Vagina (tissue), 2 donors: ENCODE data around the gene ZDHHC1. TPM values are rescaled to one million over a fixed set of nuclear protein-coding genes. Genes with fewer than 3 reads are reported as not detected.

Experiments used
- DNase-seq, 2 donors: peaks; one replicate each; pipeline ENCODE4 v3.0.0-alpha.2; 2017; ENCODE audit errors: extremely low spot score in 2 of 2
- H3K27ac ChIP-seq: fragments of 200-600 bp; sonication (generic); one replicate; pipeline ENCODE4 v1.5.1; 2019
- H3K27me3 ChIP-seq: fragments of 200-600 bp; sonication (generic); one replicate; pipeline ENCODE4 v1.5.1; 2019
- H3K36me3 ChIP-seq, 2 donors: fragments of 200-600 bp; sonication (generic); one replicate each; pipeline ENCODE4 v1.5.1; 2017 to 2019
- H3K4me1 ChIP-seq: fragments of 200-600 bp; sonication (generic); one replicate; pipeline ENCODE4 v1.5.1; 2019
- H3K4me3 ChIP-seq, 2 donors: fragments of 200-600 bp; sonication (generic); 1 replicate in 1 of 2; 2 replicates in 1 of 2; pipeline ENCODE4 v1.5.1; 2016 to 2019
- H3K9me3 ChIP-seq: fragments of 200-600 bp; sonication (generic); one replicate; pipeline ENCODE4 v1.5.1; 2019
- CTCF ChIP-seq, 3 experiments: fragments of 450-650 bp in 2 of 3; fragments of 200-600 bp in 1 of 3; sonication (generic) in 1 of 3; IDR thresholded peaks; one replicate each; pipeline ENCODE4 v1.5.1; 2017 to 2019; ENCODE audit warnings: antibody characterized with exemption in 3 of 3, mild to moderate bottlenecking in 2 of 3, moderate library complexity in 2 of 3
- POLR2A ChIP-seq, 2 donors: fragments of 450-650 bp; IDR thresholded peaks; one replicate each; pipeline ENCODE4 v1.6.1; 2017; ENCODE audit warnings: antibody characterized with exemption in 2 of 2, mild to moderate bottlenecking in 2 of 2, moderate library complexity in 2 of 2
- POLR2AphosphoS5 ChIP-seq, 2 donors: sonication (generic); formaldehyde crosslinking; IDR thresholded peaks; one replicate each; pipeline ENCODE4 v1.9.0; 2017; ENCODE audit warnings: antibody characterized with exemption in 2 of 2, mild to moderate bottlenecking in 2 of 2, low read depth in 1 of 2; ENCODE audit not compliant: insufficient read depth in 1 of 2
- intact Hi-C: fragments of 100-400 bp; cut with DNase I; formaldehyde crosslinking; loops from one replicate; pipeline ENCODE4 v1.15.1; 2023
- total RNA-seq: library from RNA; depleted of rRNA; stranded (reverse); fragments of >200 nt; gene quantifications from one replicate; pipeline ENCODE4 v1.2.3, GENCODE V29; 2016

ZDHHC1 gene
- total RNA-seq, 1 donor from 2014 or later = 22.3 TPM

DNA sequence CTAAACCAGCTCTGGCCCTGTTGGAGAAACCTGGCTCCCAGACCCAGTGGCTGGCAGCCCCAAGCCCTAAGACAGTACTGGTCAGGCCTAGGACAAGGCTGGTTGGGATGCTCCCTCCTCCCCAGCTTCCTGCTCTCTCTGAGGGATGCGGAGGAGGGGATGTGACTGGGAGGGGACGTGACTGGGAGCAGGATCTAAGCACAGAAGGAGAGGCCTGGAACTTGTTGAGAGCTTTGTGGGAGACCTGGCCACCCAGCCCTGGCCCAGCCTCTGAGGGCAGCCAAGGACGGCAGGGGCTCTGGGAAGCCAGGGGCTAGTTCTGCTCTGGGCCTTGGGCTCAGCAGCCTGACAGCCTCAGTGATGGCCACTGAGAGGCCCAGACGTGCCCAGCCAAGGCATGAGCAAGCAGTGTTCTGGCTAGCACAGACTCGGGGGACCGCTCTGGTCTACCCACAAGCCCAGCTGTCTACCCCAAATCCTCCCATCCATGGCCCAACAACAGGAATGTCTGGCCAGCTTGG lies 41.9 kb upstream of the ZDHHC1 start:
- TF ChIP-seq POLR2A (IDR thresholded peaks at IDR 0.05) (no peak), POLR2AphosphoS5 (IDR thresholded peaks at IDR 0.05; ENCODE audit: insufficient read depth in 1 of 2, low read depth in 1 of 2) (peak in 1 of 2 donors; percentile 8), CTCF (IDR thresholded peaks at IDR 0.05) (no peak)
- intact Hi-C loops = no loop called here
- H3K4me1 ChIP-seq = peaks cover 79% of the 10 kb centered on the region
- DNase-seq = no peak
- peaks cover 0 to under 1% of the 10 kb centered on the region in 2 donors for H3K36me3 ChIP-seq
- peak overlapping the region; percentile 81 for H3K27ac ChIP-seq
- H3K9me3 ChIP-seq = no peaks in the 10 kb centered on the region
- no peak overlapping the region for H3K4me3 ChIP-seq
- no peaks in the 10 kb centered on the region for H3K27me3 ChIP-seq

GRCh38 chr16:67457611-67458010 lies 41.3 kb upstream of the ZDHHC1 start:
- peaks cover 0 to 5% of the 10 kb centered on the region in 2 donors for H3K36me3 ChIP-seq
- TF ChIP-seq CTCF (IDR thresholded peaks at IDR 0.05) (no peak), POLR2AphosphoS5 (IDR thresholded peaks at IDR 0.05; ENCODE audit: insufficient read depth in 1 of 2, low read depth in 1 of 2) (no peak), POLR2A (IDR thresholded peaks at IDR 0.05) (no peak)
- peak overlapping the region; percentile 81 for H3K27ac ChIP-seq
- H3K9me3 ChIP-seq = no peaks in the 10 kb centered on the region
- no peak for DNase-seq
- intact Hi-C loops = no loop called here
- H3K27me3 ChIP-seq = no peaks in the 10 kb centered on the region
- no peak overlapping the region for H3K4me3 ChIP-seq
- H3K4me1 ChIP-seq = peaks cover 76% of the 10 kb centered on the region

GRCh38 chr16:67456391-67457081 lies 40.3 kb upstream of the ZDHHC1 start:
- Histone ChIP-seq H3K27me3 (no peaks in the 10 kb centered on the region), H3K4me1 (peaks cover 76% of the 10 kb centered on the region), H3K9me3 (no peaks in the 10 kb centered on the region), H3K4me3 (no peak overlapping the region), H3K27ac (peak overlapping the region; percentile 81), H3K36me3 (peaks cover 0 to 14% of the 10 kb centered on the region in 2 donors)
- DNase-seq = no peak
- no peak for TF ChIP-seq POLR2A (IDR thresholded peaks at IDR 0.05)
- peak in 1 of 2 donors; percentile 59 for TF ChIP-seq POLR2AphosphoS5 (IDR thresholded peaks at IDR 0.05; ENCODE audit: insufficient read depth in 1 of 2, low read depth in 1 of 2)
- peak in 2 of 3 experiments; percentile 20 to 29 for TF ChIP-seq CTCF (IDR thresholded peaks at IDR 0.05)
- intact Hi-C loops = no loop called here

DNA sequence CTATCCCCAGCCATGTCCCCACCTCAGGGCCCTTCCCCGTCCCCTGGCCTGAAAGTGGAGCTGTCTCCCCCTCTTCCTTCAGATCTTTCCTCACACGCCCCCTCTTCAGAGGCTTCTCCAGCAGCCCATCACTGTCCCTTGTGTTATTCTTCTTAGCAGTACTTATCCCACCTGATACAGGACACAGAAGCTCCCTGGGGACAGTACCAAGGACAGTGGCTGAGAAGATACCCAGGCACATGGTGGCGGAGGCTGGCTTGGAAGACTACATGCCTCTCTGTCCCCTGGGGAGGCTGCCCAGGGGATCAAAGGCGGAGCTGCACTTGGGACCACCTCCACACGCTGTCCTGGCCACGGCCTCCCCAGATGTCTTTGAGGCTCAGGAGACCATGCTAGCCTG lies 38.6 kb upstream of the ZDHHC1 start:
- H3K9me3 ChIP-seq = no peaks in the 10 kb centered on the region
- H3K4me1 ChIP-seq = peaks cover 75% of the 10 kb centered on the region
- intact Hi-C loops = no loop called here
- H3K36me3 ChIP-seq = peaks cover 0 to 14% of the 10 kb centered on the region in 2 donors
- TF ChIP-seq POLR2A (IDR thresholded peaks at IDR 0.05) = no peak
- TF ChIP-seq POLR2AphosphoS5 (IDR thresholded peaks at IDR 0.05; ENCODE audit: insufficient read depth in 1 of 2, low read depth in 1 of 2) = no peak
- TF ChIP-seq CTCF (IDR thresholded peaks at IDR 0.05) = no peak
- H3K27me3 ChIP-seq = no peaks in the 10 kb centered on the region
- H3K4me3 ChIP-seq = no peak overlapping the region
- no peak overlapping the region for H3K27ac ChIP-seq
- DNase-seq = no peak

DNA sequence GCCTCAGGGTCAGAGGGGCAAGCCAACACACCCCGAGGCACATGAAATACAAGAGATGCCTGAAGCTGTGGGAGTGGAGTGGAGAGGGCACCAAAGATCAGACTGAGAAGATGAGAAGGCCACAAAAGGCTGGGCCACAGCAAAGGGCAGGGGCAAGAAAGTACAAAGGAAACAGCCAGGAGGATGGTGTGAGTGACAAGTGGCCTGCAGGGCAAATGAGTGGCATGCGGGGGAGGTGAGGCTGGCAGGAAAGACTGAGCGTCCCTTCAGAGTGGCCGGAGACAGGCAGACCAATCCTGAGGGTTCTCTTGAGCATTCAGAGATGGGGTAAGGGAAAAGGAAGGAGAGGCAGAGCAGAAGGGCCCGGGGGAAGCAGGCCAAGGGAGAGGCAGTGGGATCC lies 37.8 kb upstream of the ZDHHC1 start:
- H3K36me3 ChIP-seq = peaks cover 0 to 14% of the 10 kb centered on the region in 2 donors
- TF ChIP-seq POLR2AphosphoS5 (IDR thresholded peaks at IDR 0.05; ENCODE audit: insufficient read depth in 1 of 2, low read depth in 1 of 2) = no peak
- TF ChIP-seq POLR2A (IDR thresholded peaks at IDR 0.05) = no peak
- no peak for TF ChIP-seq CTCF (IDR thresholded peaks at IDR 0.05)
- DNase-seq = no peak
- intact Hi-C loops = no loop called here
- no peak overlapping the region for H3K27ac ChIP-seq
- H3K4me1 ChIP-seq = peaks cover 75% of the 10 kb centered on the region
- H3K4me3 ChIP-seq = no peak overlapping the region
- no peaks in the 10 kb centered on the region for H3K9me3 ChIP-seq
- no peaks in the 10 kb centered on the region for H3K27me3 ChIP-seq
